Measurements from ENCODE around the gene HEMK1. TPM values are rescaled to one million over a fixed set of nuclear protein-coding genes. Genes with fewer than 3 reads are reported as not detected.

Gene HEMK1
- total RNA-seq, 1 donor from 2014 or later = 11.0 TPM

DNA sequence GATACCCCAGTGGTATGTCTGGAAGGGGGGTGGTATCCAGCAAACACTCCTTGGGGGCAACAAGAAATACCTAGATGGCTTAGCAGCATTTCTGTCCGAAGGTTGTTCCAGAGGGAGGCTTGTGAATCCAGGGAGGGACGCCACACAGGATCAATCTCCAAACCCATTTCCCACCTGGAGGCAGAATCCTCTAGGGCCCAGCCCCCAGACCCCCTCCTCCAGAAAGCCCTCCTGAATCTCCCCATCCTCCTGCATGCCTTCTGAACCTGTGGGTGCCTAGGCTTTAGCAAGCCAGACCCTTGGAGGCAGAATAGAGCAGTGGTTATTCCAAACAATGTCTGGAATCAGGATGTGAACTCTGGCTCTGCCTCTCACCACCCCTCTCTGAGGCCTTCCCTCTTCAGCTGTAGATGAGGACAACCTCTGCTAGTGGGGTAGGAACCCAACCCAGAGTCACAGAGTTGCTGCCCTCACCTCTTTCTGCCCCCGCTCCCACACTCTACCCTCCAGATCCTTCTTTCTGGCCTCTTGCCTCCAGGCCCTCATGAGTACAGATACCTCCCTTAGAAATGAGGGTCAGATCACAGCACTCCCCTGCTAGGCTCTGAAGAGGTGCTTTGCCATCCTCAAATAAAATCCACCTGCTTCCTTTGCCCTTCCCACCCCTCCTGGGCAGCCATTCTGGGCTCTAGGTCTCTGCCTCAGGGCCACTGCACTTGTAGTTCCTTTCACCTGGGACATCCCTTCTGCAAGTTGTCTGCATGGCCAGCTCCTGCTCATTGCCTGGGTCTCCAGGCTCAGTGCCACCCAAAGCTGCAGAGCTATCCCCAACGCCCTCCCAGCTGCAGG lies 34.2 kb downstream of the HEMK1 start:
- ATAC-seq = no peak

DNA sequence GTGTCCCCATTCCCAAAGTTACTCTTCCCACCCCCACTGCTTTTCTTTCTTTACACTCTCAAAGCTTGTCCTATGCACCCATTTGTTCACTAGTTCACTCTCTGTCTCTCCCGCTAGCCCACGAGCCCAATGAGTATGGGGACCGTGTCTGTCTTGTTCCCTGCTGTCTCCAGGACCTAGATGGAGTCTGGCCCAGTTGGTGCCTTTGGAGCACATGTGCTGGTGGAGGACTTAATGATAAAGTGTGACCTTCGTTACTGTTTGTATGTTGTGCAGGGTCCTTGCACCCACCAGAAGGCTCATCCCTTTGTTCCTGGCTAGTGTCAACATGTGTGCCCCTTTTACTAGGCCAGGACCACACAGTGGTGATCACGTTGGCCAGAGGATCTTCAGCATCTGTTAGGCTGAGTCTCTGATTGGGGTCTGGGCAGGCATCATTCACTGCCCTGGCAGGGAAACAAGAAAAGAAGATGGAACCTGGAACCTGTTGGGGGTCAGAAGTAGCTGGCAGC lies 34.8 kb downstream of the HEMK1 start:
- no peak for ATAC-seq

DNA sequence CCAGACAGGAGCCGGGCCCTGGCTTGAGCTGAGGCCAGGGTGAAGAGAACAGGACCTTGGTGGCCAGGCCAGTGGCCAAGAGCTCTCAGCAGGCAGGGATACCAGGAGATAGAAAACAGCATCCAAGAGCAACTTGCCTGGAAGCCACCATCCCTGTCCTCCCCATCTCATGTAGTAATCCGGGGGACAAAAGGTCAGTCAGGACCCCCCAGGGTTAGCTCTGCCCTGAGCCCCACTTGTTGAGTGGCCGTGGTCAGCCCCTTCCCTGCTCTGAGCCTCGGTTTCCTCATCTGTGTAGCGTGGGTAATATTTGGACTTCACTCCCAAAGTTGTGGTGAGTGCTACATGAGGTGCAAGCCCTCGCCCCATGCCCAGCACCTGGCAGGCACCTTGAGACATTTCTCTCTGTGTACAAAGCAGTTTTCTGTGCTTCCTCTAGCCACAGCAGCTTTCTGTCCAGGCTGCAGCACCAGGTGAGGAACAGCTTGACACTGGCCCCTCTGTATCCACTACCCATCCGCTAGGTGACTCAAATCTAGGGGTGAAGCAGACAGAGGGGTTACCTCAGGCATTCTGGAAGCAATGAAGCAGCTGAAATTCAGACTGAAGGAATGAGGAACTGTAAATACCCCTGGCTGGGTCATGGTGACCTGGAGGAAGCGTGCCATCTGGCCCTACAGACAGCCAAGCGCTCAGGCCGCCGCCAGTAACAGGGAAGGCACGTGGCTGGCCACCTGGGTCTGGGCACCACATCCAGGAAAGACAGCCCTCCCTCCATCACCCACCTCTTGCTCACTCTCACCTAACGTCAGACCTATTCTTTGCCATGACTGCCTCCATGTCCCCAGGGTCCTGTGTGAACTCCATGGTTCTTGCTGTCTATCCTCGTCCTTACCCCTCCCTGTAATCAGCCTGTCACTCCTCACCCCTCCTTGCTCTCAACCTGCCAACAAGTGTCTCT lies 35.6 kb downstream of the HEMK1 start:
- peak; percentile 1 for ATAC-seq

DNA sequence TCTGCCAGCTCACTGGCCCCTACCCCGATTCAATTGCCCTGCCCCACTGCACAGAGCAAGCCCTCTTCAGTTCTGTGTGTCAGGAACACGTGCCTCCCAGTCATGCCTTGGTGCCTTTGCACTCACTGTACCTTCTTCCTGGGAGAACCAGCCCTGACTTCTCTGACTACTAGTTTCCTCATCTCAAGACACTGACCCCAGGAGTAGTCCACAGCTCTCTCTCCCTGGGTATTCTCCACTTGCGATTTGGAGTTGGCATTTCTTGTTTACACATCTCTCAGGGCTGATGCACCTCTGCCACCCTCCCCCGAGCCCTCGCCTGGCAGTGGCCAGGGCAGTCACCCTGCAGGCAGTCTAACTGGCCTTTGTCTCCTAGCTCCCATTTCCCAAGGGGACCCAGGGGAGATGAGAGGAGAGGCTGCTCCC lies 36.6 kb downstream of the HEMK1 start:
- peak; percentile 39 for ATAC-seq

DNA sequence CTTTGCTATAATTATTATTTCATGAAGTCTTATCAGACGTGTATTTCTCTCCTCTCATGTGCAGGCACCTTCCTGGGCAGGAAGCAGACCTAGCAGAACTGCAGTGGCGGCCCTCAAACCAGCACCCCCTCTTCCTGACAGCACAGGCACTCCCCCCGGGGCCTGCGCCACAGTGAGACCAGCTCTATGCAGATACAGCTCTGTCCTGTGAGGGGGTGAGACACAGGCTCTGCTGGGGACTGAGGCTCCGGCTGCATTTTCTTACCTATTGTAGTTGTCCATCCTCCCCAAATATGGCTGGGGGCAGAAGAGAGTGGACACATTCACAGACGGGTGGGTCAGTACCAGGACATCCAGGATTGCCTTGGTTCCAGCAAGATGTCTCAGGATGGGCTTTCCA lies 37.3 kb downstream of the HEMK1 start:
- no peak for ATAC-seq

DNA sequence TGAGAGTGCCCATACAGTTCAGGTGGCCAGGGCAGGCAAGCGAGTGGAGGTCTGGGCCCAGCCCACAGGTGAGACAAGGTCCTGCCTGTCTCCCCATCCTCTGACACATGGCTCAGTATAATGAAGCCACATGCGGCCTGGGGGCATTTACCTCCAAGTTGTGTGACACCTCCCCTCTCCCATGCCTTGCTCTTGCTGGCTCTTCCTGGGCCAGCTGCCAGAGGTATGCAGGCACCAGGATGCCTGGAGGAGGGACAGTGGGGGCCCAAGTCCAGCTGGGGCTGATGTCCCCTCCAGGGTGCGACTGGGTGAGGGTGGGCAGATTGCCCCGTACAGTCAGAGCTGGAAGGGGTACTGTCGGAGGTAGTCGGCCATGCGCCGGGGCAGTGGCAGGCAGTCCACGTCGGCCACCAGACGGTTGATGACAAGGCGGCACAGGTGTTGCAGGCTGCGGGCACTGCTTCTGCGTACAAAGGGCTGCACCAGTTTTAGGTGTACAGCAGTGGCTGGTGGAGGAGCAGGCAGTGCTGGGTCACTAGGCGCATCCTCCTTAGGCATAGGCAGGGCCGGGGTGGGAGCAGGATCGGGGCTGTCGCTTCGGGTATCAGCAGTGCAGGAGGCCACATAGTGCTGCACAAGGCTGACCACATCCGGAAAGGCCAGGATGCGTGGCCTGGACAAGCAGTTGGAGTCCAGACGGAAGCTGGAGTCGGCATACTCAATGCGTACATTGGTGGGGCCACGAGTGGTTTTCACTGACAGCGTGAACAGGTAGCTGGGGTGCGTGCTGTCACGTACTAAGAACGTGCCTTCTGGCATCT lies 38.2 kb downstream of the HEMK1 start:
- no peak for ATAC-seq

DNA sequence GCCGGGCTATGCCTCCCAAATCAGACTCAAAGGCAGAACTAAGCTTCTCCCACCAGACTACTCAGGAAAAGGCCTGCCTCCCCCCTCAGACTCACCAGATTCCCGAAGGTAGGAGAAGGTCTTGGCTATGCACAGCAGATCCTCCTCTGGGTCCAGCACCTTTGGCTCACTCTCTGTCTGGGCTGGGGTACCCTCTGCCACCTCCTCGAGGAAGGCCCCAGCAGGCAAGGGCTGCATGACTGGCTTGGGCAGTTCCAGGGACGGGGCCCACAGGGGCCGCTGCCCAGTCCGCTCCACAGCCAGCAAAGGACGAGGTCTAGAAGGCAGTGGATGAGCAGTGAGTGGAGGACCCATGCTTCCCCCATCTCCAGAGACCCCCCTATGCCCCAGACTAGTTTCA lies 39.0 kb downstream of the HEMK1 start:
- ATAC-seq = no peak

DNA sequence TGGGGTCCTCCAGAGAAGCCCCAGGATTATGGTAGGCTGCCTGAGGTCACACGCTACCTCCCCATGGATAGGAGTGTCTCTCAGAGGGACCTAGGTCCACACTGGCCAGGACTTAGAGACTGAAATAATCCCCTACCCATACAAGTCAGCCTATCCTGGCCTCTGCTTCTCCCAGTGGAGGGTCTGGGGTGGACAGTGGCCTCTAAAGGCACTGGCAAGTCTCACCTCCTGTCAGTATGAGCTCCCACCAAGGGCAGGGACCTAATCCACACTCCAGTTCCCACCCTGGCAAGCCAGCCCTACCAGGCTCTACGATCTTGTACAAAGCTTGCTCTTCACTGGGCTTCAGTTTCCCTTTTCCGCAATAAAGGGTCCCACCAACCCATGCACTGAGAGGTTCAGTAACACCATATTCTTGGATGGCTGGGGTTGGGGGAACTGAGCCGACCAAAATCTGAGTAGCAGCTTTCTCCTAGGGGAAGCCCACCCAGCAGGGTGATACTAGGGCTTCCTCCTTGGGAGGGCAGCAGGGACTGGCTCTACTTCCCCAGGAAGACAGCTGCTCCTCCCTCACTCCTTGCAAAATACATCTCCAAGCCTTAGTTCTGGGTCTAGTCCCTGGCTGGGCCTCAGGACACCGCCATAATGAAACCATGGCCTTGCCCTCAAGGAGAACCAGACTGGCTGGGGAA lies 39.9 kb downstream of the HEMK1 start:
- ATAC-seq = no peak

DNA sequence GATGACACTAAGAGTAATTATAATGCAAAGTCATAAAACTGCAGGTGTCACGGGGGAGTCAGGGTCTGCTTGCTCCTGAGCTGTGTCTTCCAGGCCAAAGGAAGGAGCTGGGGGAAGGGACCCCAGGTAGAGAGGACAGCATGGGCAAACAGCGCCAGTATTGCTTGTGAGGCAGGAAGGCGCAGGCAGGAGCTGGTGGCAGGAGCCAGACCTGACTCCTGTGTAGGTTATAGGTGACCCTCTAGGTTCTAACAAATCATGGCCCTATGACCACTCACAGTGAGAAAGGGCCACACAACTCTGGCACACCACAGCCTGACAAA lies 40.4 kb downstream of the HEMK1 start:
- no peak for ATAC-seq

DNA sequence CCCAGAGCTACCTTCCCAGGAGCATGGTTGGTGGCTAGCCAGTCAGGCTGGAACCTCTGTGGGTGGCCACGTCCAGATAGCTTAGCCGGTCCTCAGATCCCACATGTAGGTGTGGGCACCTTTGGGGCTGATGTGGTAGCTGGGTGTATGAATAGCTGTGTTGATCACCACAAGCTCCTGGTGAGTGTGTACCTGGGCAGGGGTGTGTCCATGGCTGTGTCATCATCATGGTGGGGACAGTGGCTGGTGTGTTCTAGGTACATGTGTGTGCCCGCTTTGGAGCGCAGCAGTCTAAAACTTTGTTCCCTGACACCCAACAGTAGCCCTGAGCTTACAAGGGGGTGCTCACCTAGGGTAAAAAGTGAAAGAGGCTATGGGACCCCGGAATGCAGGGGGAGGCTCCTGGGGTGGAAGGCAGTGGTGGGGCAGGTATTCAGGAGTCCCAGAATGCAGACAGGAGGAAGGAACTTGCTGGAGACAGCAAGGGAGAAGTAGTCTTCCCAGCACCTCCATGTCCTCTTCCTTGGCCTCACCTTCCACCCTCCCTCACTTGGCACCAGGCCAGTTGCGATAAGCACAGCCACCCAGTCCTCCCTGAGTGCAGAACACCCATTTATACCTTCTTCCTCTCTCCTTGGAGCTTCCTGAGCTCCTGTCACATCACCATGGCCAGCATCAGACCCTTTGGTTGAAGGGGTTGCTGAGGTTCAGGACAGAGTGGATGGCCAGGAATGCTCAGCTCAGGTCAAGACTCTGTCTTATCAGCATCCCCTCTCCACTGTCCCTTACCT lies 41.1 kb downstream of the HEMK1 start:
- peak; percentile 34 for ATAC-seq

DNA sequence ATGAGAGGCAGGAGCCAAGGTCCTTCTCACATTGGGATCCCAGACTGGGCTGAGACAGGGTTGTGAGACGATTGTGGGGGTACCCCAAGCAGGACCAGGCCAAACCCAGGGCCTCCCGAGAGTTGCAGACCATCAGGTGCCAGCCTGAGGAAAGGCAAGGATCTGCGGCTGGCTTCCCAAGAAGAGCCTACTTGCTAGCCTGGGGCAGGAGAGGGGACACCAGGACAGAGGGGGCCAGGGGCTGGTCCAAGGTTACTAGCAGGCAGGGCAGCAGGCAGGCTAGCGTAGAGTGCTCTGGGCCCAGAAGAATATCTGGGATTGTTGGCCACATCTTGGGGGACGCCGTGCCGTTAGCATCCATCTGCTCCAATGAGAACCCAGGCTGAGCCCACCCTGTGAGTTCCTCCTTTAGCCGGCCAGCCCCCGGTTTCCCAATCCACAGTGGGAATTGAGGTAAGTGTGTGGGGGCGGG lies 41.7 kb downstream of the HEMK1 start:
- ATAC-seq = no peak

DNA sequence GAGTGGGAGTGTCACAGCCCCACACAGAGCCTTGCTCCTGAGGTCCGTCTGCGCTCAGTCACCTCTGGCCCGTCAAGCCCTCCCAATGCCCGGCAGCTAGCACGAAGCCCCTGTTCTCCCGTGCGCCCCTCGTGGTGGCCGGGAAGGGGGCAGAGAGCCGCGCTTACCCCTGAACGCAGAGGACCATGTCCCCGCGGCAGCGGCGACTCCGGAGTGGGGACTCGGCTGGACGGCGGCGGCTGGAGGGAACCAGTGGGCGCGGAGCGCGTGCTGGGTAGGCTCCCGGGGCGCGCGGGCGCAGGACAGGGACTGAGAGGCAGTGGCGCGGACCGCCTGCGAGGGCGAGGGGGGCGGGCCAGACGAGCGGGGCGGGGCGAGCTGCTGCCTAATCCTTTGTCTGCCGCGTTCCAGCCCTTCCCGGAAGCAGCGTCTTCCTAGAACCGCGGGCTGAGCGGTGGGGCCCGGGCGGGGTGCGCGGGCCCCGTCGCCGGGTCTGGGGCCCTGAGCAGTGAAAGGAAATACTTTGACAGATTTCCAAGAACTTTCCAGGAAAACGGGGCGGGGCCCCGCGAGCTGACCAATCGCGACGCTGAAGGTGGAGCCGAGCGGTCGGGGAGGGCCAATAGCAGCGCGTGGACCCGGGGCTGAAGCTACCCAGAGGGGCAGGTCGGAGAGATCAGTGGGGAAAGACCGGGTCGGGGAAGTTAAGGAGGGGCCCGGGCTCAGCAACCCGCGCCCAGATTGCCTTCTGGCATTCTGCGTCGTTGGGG lies 42.3 kb downstream of the HEMK1 start, which contains the start of gene CISH:
TSS of gene CISH (minus strand) at position 311 of the 770 bp plus-strand sequence. CDS start at position 187, 124 bp downstream.
- peak; percentile 76 for ATAC-seq

DNA sequence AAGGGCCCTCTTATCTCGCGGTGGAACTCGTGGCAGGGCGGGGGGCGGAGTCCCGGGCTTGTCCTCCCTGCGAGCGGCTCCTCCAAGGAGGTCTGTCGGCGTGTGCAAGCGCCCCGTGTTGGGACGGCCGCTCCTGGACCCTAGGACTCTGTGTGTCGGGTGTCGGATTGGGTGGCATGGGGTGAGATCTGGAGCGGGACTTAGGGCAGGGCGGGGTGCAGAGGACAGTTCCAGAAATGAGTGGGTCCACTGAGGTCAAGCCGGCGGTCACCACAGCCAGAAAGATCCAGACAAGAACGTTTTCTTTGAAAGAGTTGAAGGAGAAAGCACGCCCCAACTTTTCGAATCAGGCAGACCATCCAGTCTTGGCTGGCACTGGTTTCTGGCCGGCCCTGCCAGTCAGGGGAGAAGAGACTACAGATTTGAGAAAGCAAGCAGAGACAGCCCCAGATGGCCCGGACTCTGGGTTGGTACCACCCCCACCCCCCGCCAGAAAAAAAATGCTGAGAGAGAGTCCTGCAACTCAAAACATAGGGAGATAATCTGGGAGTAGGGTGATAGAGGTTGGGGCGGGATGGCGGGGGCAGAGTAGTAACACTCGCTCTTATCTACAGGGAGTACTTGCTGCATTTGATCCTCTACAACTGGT lies 43.0 kb downstream of the HEMK1 start:
- ATAC-seq = no peak

DNA sequence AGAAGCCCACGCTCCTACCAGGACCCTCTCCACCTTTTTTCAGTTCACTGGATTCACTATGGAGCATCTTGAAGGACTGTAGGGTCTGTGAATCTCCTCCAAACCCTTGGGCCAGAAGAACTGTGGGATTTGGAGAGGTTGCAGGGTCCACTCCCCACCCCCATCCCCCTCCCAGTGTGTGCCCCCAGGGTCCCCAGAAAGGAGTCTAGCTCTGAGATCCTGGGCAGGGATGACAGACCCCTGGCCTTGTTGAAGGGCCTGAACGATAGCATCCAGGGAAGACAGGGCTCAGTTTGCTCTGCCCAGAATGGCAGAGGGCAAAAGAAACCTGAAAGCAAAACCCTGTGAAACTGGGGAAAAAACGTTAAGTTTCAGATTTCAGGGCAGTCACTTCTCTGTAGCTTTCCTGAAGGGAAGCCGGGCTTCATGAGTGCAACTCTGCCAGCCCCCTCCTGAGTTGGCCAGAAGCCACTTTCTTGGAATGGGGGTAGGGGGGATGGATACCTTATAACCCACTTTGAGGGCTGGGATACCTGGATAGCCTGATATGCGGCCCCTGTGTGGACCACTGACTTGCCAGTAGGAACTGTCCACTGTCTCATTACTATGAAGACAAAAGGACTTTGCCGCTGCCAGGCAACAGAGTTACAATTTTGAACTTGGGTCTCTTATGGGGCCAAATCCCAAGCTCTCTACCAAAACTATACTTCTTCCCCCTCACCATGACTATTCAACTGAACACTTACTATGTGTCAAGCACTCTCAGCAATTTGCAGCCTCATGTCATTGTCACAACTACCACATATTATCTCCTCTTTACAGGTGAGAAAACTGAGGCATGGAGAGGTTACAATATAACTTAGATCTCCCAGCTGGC lies 43.9 kb downstream of the HEMK1 start:
- no peak for ATAC-seq

DNA sequence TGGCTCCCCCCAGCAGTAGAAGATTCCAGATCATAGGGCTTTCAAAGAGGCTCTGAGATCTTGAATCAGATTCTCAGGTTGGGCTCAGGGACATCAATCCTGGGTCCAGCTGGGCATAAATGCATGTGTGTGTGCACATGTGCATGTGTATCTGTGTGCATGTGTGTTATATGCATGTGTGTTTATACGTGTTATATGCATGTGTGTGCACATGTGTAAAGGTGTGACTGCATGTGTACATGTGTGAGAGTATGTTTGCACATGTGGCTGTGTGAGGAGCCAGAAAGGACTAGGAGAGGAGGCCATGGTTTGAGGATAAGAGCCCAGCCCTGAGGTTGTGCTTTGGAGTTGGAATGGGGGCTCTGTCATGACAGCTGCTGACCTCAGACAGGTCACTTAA lies 45.9 kb downstream of the HEMK1 start:
- ATAC-seq = no peak

DNA sequence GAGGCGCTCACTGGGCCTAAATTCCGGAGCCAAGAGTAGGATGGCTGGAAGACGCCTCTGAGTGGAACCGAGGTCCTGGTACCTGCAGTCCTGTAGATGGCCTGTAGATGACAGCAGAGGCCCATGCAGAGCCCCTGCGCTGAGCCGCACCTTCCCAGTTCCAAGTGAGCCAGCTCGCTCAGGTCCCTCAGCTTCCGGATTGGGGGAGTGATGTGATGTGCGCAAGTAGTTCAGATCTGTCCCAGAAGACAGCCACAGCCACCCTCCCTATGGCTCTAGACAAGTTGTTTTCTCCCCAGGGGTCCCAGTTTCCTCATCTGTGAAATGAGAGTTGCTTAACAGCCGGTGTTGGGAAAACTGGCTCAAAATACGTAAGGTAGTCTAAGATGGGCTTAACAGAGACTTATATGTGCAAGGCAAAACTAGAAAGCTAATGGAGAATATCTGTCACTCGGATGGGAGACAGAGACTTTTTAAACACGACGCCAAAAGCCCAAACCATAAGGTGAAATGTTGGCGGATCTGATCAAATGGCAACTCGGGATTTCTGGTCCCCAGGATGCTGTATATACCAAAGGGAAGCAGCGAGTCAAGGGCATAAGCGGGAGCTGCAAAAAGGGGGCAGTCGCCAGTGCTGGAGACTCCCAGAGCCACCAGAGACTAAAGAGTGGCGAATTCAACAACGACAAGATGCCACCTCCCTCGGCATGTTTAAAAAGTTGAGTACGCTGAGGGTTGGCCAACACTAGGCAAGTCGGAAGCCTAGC lies 46.9 kb downstream of the HEMK1 start:
- ATAC-seq = peak; percentile 70

DNA sequence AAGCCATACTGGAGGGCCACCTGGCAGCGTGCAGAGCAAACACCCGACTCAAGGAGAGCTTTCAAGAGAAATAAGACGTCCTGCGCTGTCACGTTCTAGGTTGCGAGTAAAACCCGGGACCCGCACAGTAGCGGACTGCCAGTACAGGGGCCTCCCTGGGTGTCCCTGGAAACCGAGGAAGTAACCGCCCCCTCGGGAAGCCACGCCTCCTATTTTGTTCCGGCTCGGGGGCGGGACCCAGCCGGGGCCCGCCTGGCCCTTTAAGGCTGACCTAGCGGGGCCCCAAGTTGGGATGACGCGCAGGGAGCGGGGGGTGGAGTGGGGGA lies 47.4 kb downstream of the HEMK1 start:
- peak; percentile 88 for ATAC-seq

All from esophagus mucosa (tissue), 1 donor.